Stimulated activated CD4-positive, alpha-beta T cell treated with anti-CD3 and anti-CD28 coated beads, Interleukin-1b, Interleukin-23, amount 100 ng/mL, for 24 hours (primary cell): ENCODE results near the gene PARS2.
A peak's percentile ranks its signal among the peaks of the same experiment; 100 is the strongest.
"Not testable (repeated sequence)": the region's sequence is repeated elsewhere in the genome, so short reads cannot be mapped to it uniquely, and the experiment has no call there.

ENCODE experiments used
- DNase-seq, 4 experiments: peaks; one replicate each; pipeline ENCODE4 v3.0.0-alpha.2; 2020; ENCODE audit warnings: low read depth in 4 of 4, low spot score in 1 of 4

Gene PARS2

GRCh38 chr1:54775828-54776721 lies 11.8 kb upstream of the PARS2 start:
- not testable (repeated sequence) for DNase-seq

- DNase-seq = no peak
These were observed 10.6 kb upstream of the PARS2 start for GRCh38 chr1:54774820-54775498.

- no peak for DNase-seq
These were observed 8.6 kb upstream of the PARS2 start for GRCh38 chr1:54772951-54773350.

- no peak for DNase-seq
These were observed 3.8 kb upstream of the PARS2 start for GRCh38 chr1:54768093-54768492.

GRCh38 chr1:54767526-54767925 lies 3.2 kb upstream of the PARS2 start:
- no peak for DNase-seq

- no peak for DNase-seq
These were observed 2.4 kb upstream of the PARS2 start for GRCh38 chr1:54766726-54767125.

- DNase-seq = no peak
These were observed 719 bp upstream of the PARS2 start for GRCh38 chr1:54764922-54765561.

- DNase-seq = peak in 1 of 4 experiments; percentile 7
These were observed 549 bp downstream of the PARS2 start for GRCh38 chr1:54763816-54764132.

GRCh38 chr1:54758678-54759348 lies 5.5 kb downstream of the PARS2 start:
- DNase-seq = no peak

GRCh38 chr1:54757833-54758232 lies 6.5 kb downstream of the PARS2 start:
- no peak for DNase-seq

GRCh38 chr1:54754486-54755285 lies 9.6 kb downstream of the PARS2 start:
- DNase-seq = no peak

- no peak for DNase-seq
These were observed 10.3 kb downstream of the PARS2 start for GRCh38 chr1:54754045-54754444.

GRCh38 chr1:54751426-54751825 lies 12.9 kb downstream of the PARS2 start:
- no peak for DNase-seq

GRCh38 chr1:54750596-54750995 lies 13.7 kb downstream of the PARS2 start:
- DNase-seq = no peak

- DNase-seq = no peak
These were observed 16.1 kb downstream of the PARS2 start for GRCh38 chr1:54748094-54748835.

- no peak for DNase-seq
These were observed 18.5 kb downstream of the PARS2 start for GRCh38 chr1:54745864-54746263.

- no peak for DNase-seq
These were observed 19.0 kb downstream of the PARS2 start for GRCh38 chr1:54745274-54745673.

- no peak for DNase-seq
These were observed 19.6 kb downstream of the PARS2 start for GRCh38 chr1:54744696-54745095.

GRCh38 chr1:54743416-54744226 lies 20.7 kb downstream of the PARS2 start:
- DNase-seq = no peak
